GM12878 (cell line): Measurements from ENCODE around the gene ANKRD33B.

ENCODE experiments used
- BRCA1 ChIP-seq: IDR thresholded peaks from 2 replicates; pipeline ENCODE4 v1.6.1; 2011; ENCODE audit warnings: low read depth, low read length, improper control_type of control experiment
- CBX3 ChIP-seq: fragments of 200-600 bp; sonication (generic); IDR thresholded peaks from 2 replicates; pipeline ENCODE4 v1.6.1; 2016; ENCODE audit warnings: low read depth, borderline replicate concordance
- ETV6 ChIP-seq, 2 experiments: fragments of 450-650 bp in 1 of 2; IDR thresholded peaks in 1 of 2; conservative IDR thresholded peaks in 1 of 2; 2 replicates each; pipeline ENCODE4 v1.6.1; 2014; ENCODE audit warnings: antibody characterized with exemption in 1 of 2, borderline replicate concordance in 1 of 2, low read depth in 1 of 2, mild to moderate bottlenecking in 1 of 2, moderate library complexity in 1 of 2
- EZH2 ChIP-seq: IDR thresholded peaks from 2 replicates; pipeline ENCODE4 v1.6.1; 2012; ENCODE audit warnings: low read depth, mild to moderate bottlenecking, control low read depth, inconsistent platforms, low read length, borderline replicate concordance; ENCODE audit not compliant: control insufficient read depth
- HDAC2 ChIP-seq: fragments of 200-600 bp; sonication (generic); IDR thresholded peaks from 2 replicates; pipeline ENCODE4 v1.6.1; 2017
- NFYB ChIP-seq: IDR thresholded peaks from 2 replicates; pipeline ENCODE4 v1.6.1; 2011; ENCODE audit warnings: low read depth, mild to moderate bottlenecking, low read length, improper control_type of control experiment, moderate library complexity; ENCODE audit not compliant: insufficient read depth
- NRF1 ChIP-seq: conservative IDR thresholded peaks from 2 replicates; pipeline ENCODE4 v1.6.1; 2011; ENCODE audit warnings: mild to moderate bottlenecking, low read depth, low read length, improper control_type of control experiment
- POLR2A ChIP-seq: IDR thresholded peaks from 2 replicates; pipeline ENCODE4 v1.6.1; 2011; ENCODE audit warnings: low read depth, mild to moderate bottlenecking, low read length
- POLR2AphosphoS5 ChIP-seq: IDR thresholded peaks from 2 replicates; pipeline ENCODE4 v1.6.1; 2011; ENCODE audit warnings: mild to moderate bottlenecking, low read length, inconsistent platforms
- SIN3A ChIP-seq: IDR thresholded peaks from 2 replicates; pipeline ENCODE4 v1.6.1; 2012; ENCODE audit warnings: low read depth, low read length, improper control_type of control experiment
- TF ChIP-seq, protein P1 (sequence below): IDR thresholded peaks from 2 replicates; pipeline ENCODE4 v1.6.1; 2011; ENCODE audit warnings: borderline replicate concordance, low read depth, mild to moderate bottlenecking, moderate library complexity, mixed read lengths, low read length; ENCODE audit not compliant: insufficient read depth; ENCODE audit errors: extremely low read length
- TF ChIP-seq, protein P2 (sequence below), 3 experiments: IDR thresholded peaks in 2 of 3; conservative IDR thresholded peaks in 1 of 3; 2 replicates each; pipeline ENCODE4 v1.5.1; 2011; ENCODE audit warnings: low read depth in 3 of 3, low read length in 3 of 3, mild to moderate bottlenecking in 3 of 3, control low read depth in 2 of 3, moderate library complexity in 2 of 3, inconsistent platforms in 1 of 3, mixed read lengths in 1 of 3; ENCODE audit not compliant: control insufficient read depth in 2 of 3, insufficient read depth in 1 of 3; ENCODE audit errors: extremely low read depth in 1 of 3
- TF ChIP-seq, protein P3 (sequence below): IDR thresholded peaks from 2 replicates; pipeline ENCODE4 v1.6.1; 2011; ENCODE audit warnings: borderline replicate concordance, low read depth, mild to moderate bottlenecking, moderate library complexity, low read length; ENCODE audit not compliant: insufficient read depth, poor library complexity, severe bottlenecking

DNA sequence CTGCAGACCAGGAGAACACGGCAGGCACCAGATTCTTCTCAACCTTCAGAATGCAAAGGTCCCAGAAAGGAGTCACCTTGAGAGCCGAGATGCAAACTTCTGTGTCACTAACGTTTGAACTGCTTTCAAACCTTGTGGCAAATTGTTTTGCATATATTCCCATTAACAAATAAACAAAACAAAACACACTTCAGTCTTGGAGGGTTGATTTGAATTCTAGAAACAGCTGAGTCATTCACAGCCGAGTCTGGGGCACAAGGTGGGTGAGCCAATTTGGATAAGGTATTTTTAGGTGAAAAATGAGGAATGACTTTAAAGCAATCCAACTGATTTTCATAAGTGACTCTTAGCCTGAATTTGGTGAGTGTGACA lies 38.8 kb upstream of the ANKRD33B start:
- TF ChIP-seq HDAC2 (no peak), POLR2AphosphoS5 (no peak), CBX3 (no peak), BRCA1 (no peak), EZH2 (no peak), ETV6 (conservative IDR thresholded peaks at IDR 0.05 in 1 of 2, IDR thresholded peaks at IDR 0.05 in 1 of 2; ENCODE audit: borderline replicate concordance in 1 of 2, low read depth in 1 of 2) (no peak), POLR2A (no peak), NFYB (no peak), SIN3A (no peak), NRF1 (no peak)
- TF ChIP-seq, protein P1, sequence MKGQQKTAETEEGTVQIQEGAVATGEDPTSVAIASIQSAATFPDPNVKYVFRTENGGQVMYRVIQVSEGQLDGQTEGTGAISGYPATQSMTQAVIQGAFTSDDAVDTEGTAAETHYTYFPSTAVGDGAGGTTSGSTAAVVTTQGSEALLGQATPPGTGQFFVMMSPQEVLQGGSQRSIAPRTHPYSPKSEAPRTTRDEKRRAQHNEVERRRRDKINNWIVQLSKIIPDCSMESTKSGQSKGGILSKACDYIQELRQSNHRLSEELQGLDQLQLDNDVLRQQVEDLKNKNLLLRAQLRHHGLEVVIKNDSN = no peak
- TF ChIP-seq, protein P2, sequence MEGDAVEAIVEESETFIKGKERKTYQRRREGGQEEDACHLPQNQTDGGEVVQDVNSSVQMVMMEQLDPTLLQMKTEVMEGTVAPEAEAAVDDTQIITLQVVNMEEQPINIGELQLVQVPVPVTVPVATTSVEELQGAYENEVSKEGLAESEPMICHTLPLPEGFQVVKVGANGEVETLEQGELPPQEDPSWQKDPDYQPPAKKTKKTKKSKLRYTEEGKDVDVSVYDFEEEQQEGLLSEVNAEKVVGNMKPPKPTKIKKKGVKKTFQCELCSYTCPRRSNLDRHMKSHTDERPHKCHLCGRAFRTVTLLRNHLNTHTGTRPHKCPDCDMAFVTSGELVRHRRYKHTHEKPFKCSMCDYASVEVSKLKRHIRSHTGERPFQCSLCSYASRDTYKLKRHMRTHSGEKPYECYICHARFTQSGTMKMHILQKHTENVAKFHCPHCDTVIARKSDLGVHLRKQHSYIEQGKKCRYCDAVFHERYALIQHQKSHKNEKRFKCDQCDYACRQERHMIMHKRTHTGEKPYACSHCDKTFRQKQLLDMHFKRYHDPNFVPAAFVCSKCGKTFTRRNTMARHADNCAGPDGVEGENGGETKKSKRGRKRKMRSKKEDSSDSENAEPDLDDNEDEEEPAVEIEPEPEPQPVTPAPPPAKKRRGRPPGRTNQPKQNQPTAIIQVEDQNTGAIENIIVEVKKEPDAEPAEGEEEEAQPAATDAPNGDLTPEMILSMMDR (IDR thresholded peaks at IDR 0.05 in 2 of 3, conservative IDR thresholded peaks at IDR 0.05 in 1 of 3; ENCODE audit: control insufficient read depth in 2 of 3, extremely low read depth in 1 of 3, insufficient read depth in 1 of 3, low read depth in 3 of 3, low read length in 3 of 3) = no peak
- TF ChIP-seq, protein P3, sequence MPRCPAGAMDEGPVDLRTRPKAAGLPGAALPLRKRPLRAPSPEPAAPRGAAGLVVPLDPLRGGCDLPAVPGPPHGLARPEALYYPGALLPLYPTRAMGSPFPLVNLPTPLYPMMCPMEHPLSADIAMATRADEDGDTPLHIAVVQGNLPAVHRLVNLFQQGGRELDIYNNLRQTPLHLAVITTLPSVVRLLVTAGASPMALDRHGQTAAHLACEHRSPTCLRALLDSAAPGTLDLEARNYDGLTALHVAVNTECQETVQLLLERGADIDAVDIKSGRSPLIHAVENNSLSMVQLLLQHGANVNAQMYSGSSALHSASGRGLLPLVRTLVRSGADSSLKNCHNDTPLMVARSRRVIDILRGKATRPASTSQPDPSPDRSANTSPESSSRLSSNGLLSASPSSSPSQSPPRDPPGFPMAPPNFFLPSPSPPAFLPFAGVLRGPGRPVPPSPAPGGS = no peak
